ENCODE data around the gene ADAMTS12. TPM values are rescaled to one million over a fixed set of nuclear protein-coding genes. Genes with fewer than 3 reads are reported as not detected.

The ADAMTS12 gene
- total RNA-seq, 1 experiment from 2014 or later, result 1.2 TPM

DNA sequence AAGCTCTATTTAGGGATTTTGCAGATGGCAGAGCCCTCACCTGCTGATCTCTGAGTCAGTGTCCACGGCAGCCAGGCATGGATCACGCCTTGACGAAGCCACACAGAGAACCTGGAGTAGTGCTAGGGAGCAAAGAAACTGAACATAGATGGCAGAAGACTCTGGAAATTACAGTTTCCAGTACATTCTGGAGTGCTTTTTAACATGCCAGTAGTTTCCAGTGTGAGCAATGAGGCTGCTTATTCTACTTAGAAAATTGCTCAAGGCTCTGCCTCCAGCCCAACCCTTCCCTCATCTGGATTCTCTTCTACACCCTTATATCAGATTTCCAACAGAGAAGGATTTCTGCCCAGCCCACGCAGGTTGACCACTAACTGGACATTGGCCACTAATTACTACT lies 203.3 kb downstream of the ADAMTS12 start:
- Mint-ChIP-seq H3K4me1 (ENCODE audit: low read depth, unreplicated experiment) (no peaks in the 10 kb centered on the region), H3K9me3 (ENCODE audit: low read depth, unreplicated experiment) (peaks cover 7% of the 10 kb centered on the region), H3K27ac (ENCODE audit: unreplicated experiment) (no peak overlapping the region), H3K27me3 (ENCODE audit: unreplicated experiment) (no peaks in the 10 kb centered on the region), H3K4me3 (ENCODE audit: low read depth, unreplicated experiment) (no peak overlapping the region), H3K36me3 (ENCODE audit: insufficient read depth, unreplicated experiment) (no peaks in the 10 kb centered on the region)
- intact Hi-C loops (cut with micrococcal nuclease; ENCODE audit: unreplicated experiment), result no loop called here
- CTCF ChIA-PET, result no interaction called here
- DNase-seq, result no peak
- TF ChIP-seq, protein P1, sequence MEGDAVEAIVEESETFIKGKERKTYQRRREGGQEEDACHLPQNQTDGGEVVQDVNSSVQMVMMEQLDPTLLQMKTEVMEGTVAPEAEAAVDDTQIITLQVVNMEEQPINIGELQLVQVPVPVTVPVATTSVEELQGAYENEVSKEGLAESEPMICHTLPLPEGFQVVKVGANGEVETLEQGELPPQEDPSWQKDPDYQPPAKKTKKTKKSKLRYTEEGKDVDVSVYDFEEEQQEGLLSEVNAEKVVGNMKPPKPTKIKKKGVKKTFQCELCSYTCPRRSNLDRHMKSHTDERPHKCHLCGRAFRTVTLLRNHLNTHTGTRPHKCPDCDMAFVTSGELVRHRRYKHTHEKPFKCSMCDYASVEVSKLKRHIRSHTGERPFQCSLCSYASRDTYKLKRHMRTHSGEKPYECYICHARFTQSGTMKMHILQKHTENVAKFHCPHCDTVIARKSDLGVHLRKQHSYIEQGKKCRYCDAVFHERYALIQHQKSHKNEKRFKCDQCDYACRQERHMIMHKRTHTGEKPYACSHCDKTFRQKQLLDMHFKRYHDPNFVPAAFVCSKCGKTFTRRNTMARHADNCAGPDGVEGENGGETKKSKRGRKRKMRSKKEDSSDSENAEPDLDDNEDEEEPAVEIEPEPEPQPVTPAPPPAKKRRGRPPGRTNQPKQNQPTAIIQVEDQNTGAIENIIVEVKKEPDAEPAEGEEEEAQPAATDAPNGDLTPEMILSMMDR (IDR thresholded peaks at IDR 0.05; ENCODE audit: unreplicated experiment), result no peak
- BruUV-seq (replicated peaks), result no TSS peak

DNA sequence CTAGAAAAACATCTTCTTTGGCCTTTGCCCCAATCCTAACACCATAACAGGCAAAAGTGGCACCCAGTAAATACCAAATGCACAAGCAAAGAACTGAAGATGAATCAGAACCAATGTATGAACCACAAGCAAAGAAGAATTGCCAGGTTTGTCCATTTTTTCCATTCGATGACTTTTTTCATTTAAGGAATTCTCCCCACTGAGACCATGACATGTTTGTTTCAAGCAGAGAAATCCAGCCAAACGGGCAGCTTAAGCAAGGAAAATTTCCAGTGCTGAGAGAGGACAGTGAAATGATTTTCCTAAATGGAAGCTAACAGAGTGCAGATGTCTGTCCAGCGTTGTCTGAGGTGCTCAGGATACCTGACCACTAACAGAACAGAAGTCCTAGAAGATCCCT lies 203.7 kb downstream of the ADAMTS12 start:
- Mint-ChIP-seq H3K27ac (ENCODE audit: unreplicated experiment) (no peak overlapping the region), H3K4me1 (ENCODE audit: low read depth, unreplicated experiment) (no peaks in the 10 kb centered on the region), H3K4me3 (ENCODE audit: low read depth, unreplicated experiment) (no peak overlapping the region), H3K27me3 (ENCODE audit: unreplicated experiment) (no peaks in the 10 kb centered on the region), H3K36me3 (ENCODE audit: insufficient read depth, unreplicated experiment) (no peaks in the 10 kb centered on the region), H3K9me3 (ENCODE audit: low read depth, unreplicated experiment) (peaks cover 5% of the 10 kb centered on the region)
- BruUV-seq (replicated peaks), result no TSS peak
- CTCF ChIA-PET, result no interaction called here
- intact Hi-C loops (cut with micrococcal nuclease; ENCODE audit: unreplicated experiment), result no loop called here
- TF ChIP-seq, protein P1 (IDR thresholded peaks at IDR 0.05; ENCODE audit: unreplicated experiment), result no peak
- no peak for DNase-seq

DNA sequence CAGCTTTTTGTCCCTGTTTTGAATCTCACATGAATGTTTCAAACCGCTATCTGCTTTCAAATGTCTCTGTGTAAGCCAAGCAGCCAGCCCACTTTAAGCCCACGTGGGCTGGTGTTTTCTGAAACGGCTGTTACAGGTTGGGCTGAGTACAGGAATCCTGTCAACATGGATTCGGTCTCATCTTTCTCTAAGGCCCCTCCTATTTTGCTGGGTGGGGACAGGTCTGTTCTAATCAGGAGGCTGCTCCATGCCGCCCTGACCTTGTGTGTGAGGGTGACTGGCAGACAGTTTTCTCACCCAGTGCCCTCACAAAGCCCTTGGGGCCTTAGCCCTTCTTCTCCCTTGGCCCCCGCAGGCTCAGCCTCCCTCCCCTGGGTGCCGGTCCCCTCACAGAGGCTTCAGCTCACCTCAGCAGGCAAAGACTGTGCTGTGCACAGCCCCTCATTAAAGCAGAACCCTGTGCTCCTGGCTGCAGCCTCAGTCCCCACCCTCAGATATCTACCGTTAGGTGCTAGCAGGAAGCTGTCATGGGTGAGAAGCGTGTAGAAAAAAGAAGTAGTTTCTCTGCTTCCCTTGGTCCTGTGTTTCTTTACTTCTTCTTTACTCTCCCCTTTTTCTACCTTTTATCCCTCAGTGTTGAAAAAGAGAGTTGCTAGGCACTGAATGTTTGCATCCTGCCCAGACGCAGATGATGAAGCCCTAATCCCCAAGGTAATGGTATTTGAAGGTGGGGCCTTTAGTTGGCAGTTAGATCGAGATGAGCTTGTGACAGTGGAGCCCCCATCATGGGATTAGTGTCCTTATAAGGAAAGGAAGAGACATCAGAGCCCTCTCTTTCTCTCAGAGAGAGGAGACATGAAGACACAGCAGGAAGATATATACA lies 205.7 kb downstream of the ADAMTS12 start:
- Mint-ChIP-seq H3K4me3 (ENCODE audit: low read depth, unreplicated experiment) (no peak overlapping the region), H3K36me3 (ENCODE audit: insufficient read depth, unreplicated experiment) (no peaks in the 10 kb centered on the region), H3K27ac (ENCODE audit: unreplicated experiment) (no peak overlapping the region), H3K9me3 (ENCODE audit: low read depth, unreplicated experiment) (peaks cover 3% of the 10 kb centered on the region), H3K27me3 (ENCODE audit: unreplicated experiment) (no peaks in the 10 kb centered on the region), H3K4me1 (ENCODE audit: low read depth, unreplicated experiment) (no peaks in the 10 kb centered on the region)
- BruUV-seq (replicated peaks), result no TSS peak
- DNase-seq, result no peak
- intact Hi-C loops (cut with micrococcal nuclease; ENCODE audit: unreplicated experiment), result no loop called here
- TF ChIP-seq, protein P1 (IDR thresholded peaks at IDR 0.05; ENCODE audit: unreplicated experiment), result no peak
- CTCF ChIA-PET, result no interaction called here

DNA sequence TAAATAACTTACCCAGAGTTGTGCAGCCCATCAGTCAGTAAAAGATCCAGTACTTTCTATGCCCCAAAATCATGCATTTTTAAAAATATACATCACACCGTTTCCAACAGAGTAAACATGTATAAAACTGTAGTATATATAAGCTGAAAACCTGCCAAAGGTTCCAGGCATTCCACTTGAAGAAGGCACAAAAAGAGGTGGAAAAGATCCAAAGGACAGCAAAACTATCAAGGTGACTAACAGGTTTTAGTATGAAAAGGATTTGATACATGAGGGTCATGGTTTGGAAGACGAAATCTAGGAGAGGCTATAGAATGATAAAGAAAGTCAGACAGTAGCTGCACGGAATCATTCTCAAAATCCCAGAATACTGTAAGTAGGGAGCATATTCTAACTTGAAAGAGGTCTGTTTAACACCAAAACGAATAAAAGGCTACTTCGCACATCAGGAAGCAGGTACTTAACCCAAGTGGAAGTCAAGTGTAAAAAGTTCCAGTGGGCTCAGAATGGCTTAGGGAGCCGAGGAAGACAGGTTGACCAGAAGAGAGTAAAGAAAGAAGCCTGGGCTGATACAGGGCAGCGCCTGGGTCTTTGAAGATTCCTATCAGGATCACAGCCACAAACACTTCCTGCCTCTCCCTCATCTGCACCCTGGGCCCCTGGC lies 207.2 kb downstream of the ADAMTS12 start:
- no peaks in the 10 kb centered on the region for H3K27me3 Mint-ChIP-seq (ENCODE audit: unreplicated experiment)
- peaks cover 3% of the 10 kb centered on the region for H3K9me3 Mint-ChIP-seq (ENCODE audit: low read depth, unreplicated experiment)
- no peak overlapping the region for H3K4me3 Mint-ChIP-seq (ENCODE audit: low read depth, unreplicated experiment)
- H3K36me3 Mint-ChIP-seq (ENCODE audit: insufficient read depth, unreplicated experiment), result no peaks in the 10 kb centered on the region
- BruUV-seq (replicated peaks), result no TSS peak
- DNase-seq, result no peak
- TF ChIP-seq, protein P1 (IDR thresholded peaks at IDR 0.05; ENCODE audit: unreplicated experiment), result no peak
- no peaks in the 10 kb centered on the region for H3K4me1 Mint-ChIP-seq (ENCODE audit: low read depth, unreplicated experiment)
- CTCF ChIA-PET, result no interaction called here
- H3K27ac Mint-ChIP-seq (ENCODE audit: unreplicated experiment), result no peak overlapping the region
- intact Hi-C loops (cut with micrococcal nuclease; ENCODE audit: unreplicated experiment), result no loop called here

All from Calu3 (cell line).